CD4-positive, alpha-beta T cell treated with Interleukin-10 for 1 hour (primary cell): ENCODE results near the gene UGT1A10.

ENCODE experiments used
- DNase-seq: peaks from one replicate; pipeline ENCODE4 v3.0.0-alpha.2; 2020

The UGT1A10 gene

DNA sequence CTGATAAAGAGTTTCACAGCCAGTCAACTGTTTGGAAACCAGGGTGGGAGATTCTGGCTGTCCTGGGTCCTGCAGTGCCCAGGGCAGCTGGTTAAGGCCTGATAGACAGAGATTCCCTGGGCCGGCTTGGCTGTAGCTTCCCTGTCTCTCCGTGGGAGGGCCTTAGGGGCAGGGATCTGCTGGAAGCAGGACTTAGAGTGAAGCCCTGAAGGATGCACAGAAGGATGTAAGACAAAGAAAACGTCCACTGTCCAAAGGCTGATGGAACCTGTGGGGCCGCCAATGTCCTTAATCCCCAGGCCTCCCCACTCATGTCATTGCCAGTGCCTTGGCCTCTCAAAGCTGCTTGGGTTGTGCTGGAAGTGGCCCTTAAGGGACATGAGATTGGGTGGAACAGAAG is 174.8 kb downstream of the UGT1A10 start:
- no peak for DNase-seq

DNA sequence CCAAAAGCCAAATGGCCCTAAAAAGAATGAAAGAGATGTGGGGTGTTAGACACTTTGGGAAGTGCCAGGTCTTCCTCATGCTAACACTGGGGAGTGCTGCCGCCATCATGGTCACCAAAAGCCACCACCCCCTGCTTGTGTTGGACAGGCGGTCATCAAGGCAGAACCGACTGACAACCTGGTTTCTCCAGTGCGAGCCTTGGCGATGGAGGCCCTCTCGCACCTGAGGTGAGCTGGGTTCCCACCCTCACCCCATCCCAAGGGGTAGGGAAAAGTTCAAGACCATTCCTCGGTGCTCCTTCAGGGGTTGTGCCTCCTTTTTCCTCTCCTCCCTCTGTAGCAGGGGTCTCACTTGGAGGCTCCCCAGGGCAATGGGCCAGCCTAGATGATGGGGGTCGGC is 175.5 kb downstream of the UGT1A10 start:
- no peak for DNase-seq

DNA sequence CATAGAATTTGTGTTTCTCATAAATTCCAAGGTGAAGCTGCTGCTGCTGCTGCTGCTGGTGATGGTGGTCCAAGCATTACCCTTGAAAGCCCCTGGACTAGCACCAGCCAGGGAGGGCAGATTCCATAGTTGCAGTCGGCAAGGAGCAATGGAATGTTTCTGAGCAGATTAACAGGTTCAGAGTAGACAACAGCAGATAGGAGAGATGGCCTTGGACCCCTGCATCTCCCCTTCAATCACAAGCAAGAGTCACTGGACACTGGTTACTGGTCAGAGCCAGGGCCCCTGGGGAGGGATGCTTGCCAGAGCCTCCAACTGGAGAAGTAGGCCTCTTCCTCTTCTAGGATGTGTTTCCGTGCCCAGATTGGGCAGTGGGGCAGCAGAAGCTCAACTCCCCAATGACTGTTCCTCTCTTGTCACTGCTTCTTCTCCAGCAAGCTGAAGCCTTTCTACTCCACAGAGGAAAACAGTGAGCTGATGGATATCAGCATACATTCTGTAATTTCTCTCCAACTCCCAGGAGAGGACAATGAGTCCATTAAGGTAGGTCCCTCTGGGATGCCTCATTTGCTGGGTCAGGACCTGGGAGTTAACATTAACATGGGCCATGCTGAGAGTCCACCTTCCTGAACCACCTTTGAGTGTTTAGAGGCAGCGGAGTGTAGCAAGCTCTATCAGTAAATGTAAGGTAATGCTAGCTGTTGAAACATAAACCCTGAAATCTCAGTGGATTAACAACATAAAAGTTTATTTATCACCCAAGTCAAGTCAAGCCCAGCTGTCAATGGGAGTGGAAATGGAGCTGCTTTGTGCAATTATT is 177.2 kb downstream of the UGT1A10 start:
- DNase-seq: no peak

DNA sequence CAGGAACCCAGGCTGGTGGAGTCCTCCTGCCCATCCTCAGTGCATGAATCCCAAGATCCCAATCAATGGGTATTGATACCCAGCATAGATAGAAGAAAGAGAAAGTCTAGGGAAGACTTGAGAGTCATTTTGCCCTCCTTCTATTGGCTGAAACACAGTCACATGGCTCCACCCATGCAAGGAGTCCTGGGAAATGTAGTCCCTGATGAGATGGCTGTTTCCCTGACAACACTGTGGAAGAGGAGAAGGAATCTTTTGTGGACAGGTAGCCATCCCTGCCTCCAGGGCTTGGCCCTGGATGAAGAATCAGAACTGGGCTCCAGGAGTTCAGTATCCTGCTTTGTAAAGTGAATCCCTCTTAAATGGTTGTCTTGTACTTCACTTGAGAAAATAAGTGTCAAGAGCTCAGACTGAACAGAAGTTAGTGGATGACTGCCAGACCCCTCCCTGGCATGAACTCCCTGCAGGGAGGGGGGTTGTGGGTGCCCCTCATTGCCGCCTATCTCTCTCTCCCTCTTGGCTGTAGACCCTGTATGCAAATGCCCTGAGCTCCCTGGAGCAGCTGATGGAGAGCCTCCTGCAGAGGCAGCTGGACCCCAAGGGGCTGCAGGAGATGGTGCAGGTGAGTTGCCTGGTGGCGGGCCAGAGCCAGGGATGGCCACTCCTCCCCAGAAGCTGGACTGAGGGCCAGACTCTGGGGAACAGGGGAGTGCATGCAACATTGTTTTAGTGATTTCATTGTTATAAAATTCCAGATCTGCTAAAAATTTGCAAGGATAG is 178.0 kb downstream of the UGT1A10 start:
- no peak for DNase-seq

DNA sequence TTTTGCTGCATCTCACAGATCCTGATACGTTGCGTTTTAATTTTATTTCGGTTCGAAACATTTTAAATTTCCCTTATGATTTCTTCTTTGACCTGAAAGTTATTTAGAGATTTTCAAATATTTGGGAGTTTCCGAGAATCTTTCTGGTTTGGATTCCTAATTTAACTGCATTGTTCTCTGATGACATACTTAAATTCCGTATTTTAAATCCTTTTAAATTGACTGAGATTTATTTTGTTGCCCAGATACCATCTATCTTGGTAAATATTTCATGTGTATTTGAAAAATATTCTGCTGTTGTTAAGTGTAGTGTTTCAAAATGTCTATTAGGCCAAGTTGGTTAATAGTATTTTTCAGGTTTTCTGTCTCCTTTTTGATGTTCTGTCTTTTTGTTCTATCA is 179.6 kb downstream of the UGT1A10 start:
- DNase-seq: no peak

DNA sequence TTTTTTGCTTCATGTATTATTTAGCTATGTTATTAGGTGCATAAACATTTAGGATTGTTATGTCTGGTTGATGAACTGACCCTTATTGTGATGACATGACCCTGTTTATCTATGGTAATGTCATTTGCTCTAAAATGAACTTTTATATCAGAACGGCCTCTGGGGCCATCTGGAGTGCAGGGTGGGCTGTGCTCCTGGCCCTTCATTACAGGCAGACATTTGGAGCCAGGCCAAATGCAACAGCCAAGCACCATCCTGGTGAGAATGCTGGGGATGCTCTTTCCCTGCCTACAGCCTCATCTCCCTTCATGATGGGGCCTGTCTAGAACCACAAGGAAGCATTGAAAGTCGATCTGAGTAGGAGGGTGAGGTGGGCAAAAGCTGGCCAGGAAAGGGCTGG is 180.1 kb downstream of the UGT1A10 start:
- no peak for DNase-seq

DNA sequence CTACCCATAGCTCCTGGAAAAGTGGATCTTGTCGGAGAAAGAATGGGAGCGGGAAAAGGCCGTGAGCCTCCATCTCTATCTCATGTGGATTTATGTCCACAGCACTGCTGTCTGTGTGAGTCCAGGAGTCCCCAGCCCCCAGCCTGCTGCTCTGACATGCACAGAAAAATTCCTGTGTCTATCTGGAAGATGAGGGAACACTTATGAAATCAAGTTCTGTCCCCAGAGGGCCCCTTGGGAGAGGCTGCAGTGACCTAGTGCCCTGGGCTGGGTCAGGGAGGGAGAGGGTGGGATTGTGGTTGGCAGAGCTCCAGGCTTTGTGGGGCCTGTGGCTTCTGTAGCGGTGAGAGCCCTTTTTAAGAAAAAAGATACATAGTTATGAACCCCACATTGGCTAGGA is 180.5 kb downstream of the UGT1A10 start:
- DNase-seq: no peak

DNA sequence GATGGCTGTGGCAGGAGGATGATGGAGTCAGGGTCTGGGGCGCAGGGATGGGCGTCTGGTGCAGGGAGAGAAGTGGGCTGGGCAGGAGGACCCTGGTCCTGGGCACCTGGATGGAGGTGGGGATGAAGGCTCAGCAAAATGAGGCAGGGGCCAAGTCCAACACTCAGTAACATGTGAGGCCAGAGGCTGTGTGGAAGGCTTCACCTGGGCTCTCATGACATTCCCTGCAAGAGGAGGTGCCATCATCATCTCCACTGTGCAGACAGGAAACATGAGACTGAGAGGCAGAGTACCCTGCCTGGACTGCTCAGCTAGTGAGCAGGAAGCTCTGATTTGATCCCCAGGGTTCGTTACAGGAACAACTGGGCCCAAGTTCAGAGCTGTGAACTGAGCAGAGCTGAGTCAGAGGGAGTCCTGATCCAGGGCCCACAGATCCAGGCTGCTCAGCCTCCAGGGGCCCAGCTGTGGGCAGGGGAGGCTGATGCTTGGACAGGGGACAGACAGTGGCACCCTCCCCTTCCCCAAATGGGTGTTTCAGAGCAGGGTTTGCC is 181.2 kb downstream of the UGT1A10 start:
- DNase-seq: no peak

DNA sequence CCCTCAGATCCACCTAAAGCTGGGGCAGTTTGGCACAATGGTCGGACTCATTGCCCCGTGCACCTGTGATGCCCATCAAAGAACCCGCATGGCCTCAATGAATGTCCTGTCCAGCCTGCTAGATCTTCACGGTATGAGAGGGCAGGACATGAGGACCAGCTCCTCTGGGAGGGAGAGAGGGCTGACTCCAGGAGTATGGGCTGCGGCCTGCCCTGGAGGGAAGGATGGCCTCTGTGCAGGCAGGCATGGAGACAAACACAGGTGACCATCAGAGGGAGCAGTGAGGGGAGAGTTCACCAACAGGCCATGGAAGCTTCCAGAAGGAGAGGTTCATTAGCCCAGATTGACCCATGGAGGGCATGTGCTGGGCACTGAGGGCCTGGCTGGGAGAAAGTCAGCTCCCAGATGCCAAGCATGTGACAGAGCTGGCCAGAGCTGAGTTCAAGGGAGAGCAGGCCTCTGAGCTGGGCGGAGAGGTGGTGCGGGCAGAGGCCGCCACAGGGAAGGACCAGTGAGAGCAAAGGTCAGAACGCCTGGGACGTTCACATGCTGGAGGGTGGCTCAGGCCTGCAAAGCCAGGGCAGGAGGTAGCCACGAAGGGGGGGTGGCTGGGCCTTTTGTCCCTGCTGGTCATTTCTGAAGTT is 181.9 kb downstream of the UGT1A10 start:
- DNase-seq: no peak

DNA sequence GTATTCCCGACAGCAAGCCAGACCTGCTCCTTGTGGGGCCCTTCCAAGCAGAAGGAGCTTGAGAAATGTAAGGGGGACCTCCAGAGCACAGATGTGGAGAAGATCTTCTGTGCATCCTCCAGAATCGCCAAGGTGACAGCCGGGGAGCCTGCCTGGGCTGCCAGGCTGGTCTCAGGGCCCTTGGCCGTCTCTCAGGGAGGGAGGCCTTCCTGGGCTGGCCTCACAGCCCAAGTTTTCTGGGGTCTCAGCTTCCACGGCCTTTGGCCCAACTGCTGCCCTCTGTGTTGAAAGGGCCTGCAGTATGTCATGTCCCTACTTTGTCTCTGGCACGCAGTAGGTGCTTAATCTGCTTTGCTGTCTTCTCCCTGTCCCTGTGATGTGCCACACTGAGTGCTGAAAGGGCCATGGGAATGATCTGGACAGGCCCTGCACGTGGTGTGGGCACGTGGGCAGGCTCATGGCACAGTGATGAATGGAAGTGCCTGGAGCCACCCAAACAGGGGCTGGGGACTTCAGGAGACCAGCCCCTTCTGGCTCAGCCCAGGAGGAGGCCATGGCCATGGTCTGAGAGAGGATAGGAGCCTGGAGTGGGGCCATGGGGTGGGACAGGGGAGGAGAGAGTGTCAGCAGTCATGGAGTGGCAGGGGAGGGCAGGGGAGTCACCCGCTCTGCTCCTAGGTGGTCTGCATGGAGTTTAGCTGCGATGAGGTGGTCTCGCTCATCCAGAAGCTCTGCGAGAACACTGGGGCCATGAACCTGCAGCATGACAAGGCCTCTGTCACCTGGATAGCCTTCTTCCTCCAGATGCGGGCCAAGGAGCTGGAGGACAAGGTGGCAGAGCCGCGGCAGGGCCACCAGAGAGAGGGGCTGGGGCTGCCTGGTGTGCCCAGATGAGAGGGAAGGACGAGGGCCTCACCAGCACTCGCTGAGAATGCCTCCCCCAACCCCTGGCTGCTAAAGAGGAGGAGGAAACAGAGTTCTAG is 182.7 kb downstream of the UGT1A10 start:
- DNase-seq: no peak

DNA sequence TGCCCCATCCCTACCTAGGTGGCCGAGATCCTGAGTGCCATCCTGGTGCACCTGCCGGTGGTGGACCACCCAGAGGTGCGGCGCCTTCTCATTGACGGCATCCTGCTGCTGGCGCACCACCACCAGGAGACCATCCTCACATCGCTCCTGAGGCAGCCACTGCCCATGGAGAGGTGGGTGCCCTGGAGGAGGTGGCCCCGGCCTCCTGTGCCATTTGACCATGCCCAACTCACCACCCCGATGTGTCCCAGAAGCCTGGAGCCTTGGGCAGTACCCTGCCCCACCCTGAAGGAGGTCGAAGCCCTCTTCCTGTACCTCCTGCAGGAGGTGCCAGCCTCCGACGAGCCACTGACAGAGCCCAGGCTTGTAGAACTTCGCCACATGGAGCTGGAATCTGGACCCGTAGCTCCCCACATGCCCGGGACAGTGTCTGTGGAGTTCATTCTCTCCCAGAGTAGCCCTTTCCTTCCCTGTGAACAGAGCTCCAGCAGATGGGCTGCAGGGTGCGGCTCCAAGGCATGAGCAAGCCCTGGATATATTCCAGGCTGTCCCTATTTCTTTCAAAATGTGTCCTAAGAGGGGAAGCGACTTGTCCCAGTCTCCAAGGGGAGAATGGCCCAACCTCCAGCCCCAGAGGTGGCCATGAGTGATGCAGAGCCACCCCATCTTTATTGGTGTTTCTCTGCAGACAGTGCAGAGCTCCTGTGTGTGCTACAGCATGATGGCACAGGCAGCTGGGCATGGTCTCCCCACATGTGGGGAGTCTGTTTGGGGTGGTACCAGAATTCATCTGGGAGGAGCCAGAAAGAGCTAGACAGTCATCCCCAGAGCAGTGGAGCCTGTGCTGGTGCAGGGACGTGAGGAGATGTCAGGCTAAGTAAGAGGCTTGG is 183.9 kb downstream of the UGT1A10 start:
- DNase-seq: no peak

DNA sequence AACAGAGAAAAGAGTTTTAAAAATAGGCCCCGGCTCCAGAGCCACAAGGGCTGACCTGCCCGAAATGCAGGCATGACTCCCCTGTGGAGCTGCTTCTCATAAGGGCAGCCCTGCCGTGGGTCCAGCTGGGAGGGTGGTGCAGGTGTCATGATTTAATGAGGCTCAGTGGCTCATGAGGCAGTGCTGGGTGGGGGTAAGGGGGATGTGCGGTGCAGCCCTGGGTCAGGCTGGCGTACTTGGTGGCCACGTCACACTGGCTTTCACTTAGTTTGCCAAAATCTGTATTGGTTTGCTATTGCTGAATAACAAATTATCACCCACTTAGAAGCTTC is 184.5 kb downstream of the UGT1A10 start:
- DNase-seq: no peak

DNA sequence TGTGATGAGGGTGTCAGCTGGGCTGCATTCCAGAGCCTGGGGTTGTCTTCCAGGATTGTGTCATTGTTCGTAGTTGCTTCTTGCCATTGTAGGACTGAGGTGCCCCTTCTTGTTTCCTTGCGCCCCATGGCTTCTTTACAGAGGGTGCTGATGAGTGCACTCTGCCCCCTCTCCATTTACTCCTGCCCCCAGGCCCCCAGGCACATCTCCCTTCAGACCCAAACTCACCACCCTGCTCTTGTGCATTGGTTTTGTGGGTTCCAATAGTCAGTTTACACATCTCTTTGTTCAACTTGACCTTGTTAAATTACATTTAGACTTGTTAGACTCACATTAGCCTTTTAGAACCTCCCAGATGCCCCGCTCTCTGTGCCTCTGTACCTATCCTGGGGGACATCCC is 184.9 kb downstream of the UGT1A10 start:
- no peak for DNase-seq

DNA sequence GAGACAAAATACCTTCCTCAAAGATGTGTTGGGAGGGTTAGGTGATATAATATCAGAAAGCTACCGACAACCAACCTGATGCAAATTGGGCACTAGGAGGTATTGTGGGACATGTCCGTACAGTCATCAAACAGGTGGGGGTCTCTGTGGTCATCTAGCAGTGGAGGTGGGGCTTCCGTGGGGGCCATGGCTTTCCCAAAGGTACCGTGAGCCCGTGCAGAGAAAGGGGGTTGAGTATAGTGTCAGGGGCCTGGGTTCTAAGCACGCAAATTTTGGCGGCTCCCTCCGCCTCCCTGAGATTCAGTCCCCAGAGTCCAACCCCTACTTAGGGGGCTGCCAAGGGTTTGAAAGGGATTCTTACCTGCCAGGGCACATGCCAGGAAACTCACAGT is 185.5 kb downstream of the UGT1A10 start:
- DNase-seq: no peak

DNA sequence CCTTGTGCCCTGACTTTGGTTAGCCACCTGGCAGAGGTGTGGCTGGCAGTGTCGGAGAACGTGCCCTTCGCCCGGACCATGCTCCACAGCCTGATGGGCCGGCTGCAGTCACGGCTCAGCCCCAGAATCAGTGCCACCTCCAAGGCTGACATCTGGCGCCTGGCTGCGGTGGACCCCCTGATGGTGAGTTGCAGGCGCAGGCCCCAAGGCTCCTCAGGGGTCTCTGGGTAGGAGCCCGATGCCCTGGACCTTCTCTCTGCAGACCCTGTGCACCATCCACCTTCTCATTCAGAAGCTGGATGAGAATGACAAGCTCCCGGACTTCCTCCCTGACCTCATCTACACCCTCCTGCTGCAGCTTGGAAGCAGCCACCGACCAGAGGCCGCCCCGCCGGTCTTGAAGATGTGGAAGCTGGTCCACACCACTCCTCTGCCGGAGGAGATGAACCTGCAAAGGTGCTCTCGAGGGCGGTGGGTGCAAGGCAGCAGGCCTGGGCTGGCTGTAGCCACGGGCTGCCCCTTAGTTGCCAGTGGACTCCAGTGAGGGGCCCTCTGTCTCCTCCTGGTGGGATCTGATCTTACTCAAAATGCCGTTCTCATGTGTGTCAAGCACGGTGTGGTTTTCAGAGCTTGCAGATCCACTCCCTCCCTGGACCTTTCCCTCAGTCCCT is 186.0 kb downstream of the UGT1A10 start:
- no peak for DNase-seq
